HG03575 (cell line): Measurements from ENCODE around the gene ELOF1.
"Not testable (repeated sequence)": the region's sequence is repeated elsewhere in the genome, so short reads cannot be mapped to it uniquely, and the experiment has no call there.

Experiments
- ATAC-seq: cut with Tn5 transposase; IDR thresholded peaks from one replicate; pipeline ENCODE4 v1.9.1; 2021; ENCODE audit not compliant: unreplicated experiment, insufficient number of reproducible peaks, low FRiP score; ENCODE audit errors: extremely low read depth

Gene ELOF1

GRCh38 chr19:11573763-11574162 is 14.7 kb upstream of the ELOF1 start:
- ATAC-seq, result not testable (repeated sequence)

GRCh38 chr19:11573354-11573753 is 14.3 kb upstream of the ELOF1 start:
- ATAC-seq, result not testable (repeated sequence)

- ATAC-seq, result no peak
These were observed 11.0 kb upstream of the ELOF1 start for GRCh38 chr19:11570039-11570462.

- no peak for ATAC-seq
These were observed 7.1 kb upstream of the ELOF1 start for GRCh38 chr19:11566164-11566563.

GRCh38 chr19:11565649-11565980 is 6.6 kb upstream of the ELOF1 start:
- ATAC-seq, result not testable (repeated sequence)

- ATAC-seq, result not testable (repeated sequence)
These were observed 5.2 kb upstream of the ELOF1 start for GRCh38 chr19:11564082-11564807.

- ATAC-seq, result no peak
These were observed 4.5 kb upstream of the ELOF1 start for GRCh38 chr19:11563532-11563931.

- ATAC-seq, result no peak
These were observed 1.5 kb upstream of the ELOF1 start for GRCh38 chr19:11560404-11561051.

GRCh38 chr19:11556634-11557420 is 2.2 kb downstream of the ELOF1 start:
- ATAC-seq, result no peak

GRCh38 chr19:11555246-11555645 is 3.8 kb downstream of the ELOF1 start:
- no peak for ATAC-seq

GRCh38 chr19:11554160-11554559 is 4.9 kb downstream of the ELOF1 start:
- no peak for ATAC-seq

GRCh38 chr19:11552666-11553372 is 6.2 kb downstream of the ELOF1 start:
- ATAC-seq, result no peak

- no peak for ATAC-seq
These were observed 7.3 kb downstream of the ELOF1 start for GRCh38 chr19:11551603-11552235.

- no peak for ATAC-seq
These were observed 8.8 kb downstream of the ELOF1 start for GRCh38 chr19:11550265-11550664.

- ATAC-seq, result no peak
These were observed 9.6 kb downstream of the ELOF1 start for GRCh38 chr19:11549386-11549953.

- no peak for ATAC-seq
These were observed 10.9 kb downstream of the ELOF1 start for GRCh38 chr19:11547929-11548700.

GRCh38 chr19:11541238-11541637 is 17.8 kb downstream of the ELOF1 start:
- no peak for ATAC-seq

- ATAC-seq, result no peak
These were observed 18.4 kb downstream of the ELOF1 start for GRCh38 chr19:11540645-11541044.
